Right forelimb (tissue), 1 donor: Measurements from ENCODE around the gene NOCT.
"Not testable (repeated sequence)": the region's sequence is repeated elsewhere in the genome, so short reads cannot be mapped to it uniquely, and the experiment has no call there.

Experiments used
- DNase-seq: peaks from one replicate; pipeline ENCODE4 v3.0.0-alpha.2; 2018

NOCT gene

DNA sequence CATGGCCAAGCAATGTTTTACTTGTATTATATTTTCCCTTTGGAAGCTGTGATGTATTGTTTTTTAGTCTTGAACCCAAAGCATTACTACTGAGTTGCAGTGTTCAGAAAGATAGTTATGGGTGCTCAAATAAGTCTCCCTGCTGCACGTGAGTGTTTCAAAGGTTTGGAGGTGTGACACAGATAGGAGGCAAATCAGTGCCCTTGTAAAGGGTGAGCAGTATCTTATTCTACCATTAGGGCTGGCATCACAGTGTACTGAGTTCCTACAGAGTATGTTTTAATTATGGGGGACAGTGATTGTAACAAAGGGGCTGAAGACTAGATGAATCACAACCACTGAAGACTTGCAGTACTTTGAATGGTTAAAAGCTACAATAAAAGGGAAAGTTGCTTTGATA lies 38.3 kb downstream of the NOCT start:
- DNase-seq = no peak

DNA sequence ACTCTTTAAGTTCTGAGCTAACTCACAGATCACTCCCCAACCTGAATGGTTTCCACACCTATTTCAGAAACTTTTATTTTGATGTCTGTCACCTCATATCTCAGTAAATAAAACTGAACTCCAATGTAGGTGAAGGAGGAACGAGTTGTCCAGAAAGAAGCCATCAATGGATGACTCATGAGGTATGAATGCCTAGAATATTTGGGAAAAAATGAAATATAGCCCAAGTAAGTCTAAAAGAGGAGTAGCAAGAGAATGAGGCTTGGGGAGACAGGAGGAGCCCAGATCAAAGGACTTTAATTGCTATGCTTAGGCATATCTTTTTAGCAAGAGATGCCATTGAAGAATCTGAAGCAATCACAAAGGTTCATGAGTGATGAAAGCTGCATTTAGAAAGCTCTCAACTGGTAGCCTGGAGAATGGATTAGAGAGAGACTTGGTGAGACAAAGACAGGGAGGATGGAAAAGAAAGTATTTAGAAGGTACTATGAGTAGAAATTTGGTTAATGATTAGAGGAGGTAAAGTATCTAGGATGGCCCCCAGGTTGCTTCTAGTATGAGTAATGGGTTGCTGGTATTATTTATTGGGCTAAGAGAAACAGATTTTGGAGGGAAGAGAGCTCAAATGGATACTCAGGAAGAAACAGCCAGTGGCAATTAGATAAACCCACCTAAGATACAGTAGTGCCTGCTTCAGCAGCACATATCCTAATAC lies 39.4 kb downstream of the NOCT start:
- no peak for DNase-seq

DNA sequence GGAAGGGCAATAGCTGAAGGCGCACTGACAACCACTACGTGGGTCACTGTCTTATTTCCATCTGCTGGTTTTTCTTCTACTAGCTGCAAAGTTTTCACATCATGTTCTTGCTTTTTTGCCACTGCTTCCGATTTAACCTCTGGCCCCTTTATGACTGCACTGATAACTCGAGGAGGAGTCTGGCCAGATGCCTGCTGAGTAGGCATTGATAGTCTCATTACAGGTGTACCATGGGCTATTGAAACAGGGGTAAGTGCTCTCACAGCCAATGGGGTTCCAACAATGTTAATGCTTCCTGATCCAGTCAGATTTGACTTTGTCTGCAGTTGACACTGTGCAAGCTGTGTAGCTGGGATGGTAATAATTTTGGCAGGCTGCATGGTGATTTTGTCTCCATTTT lies 43.4 kb downstream of the NOCT start:
- not testable (repeated sequence) for DNase-seq

DNA sequence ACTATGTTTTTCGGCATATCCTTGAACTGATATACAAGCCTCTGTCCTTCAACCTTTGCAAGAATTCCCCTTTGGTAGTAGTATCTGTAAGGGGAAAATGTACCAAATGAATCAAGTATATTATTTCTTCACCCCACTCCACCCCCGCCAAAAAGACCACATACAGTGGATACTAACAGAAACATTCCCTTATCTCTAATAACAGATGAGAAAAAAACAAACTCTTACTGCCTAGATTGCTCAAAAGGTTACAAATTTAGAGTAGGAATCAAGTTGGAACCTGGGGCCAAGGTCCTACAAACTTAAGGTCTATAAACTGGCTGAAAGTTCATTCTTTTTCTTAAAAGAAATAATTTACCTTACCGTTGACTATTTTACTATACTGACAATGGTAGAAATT lies 45.0 kb downstream of the NOCT start:
- DNase-seq = no peak

DNA sequence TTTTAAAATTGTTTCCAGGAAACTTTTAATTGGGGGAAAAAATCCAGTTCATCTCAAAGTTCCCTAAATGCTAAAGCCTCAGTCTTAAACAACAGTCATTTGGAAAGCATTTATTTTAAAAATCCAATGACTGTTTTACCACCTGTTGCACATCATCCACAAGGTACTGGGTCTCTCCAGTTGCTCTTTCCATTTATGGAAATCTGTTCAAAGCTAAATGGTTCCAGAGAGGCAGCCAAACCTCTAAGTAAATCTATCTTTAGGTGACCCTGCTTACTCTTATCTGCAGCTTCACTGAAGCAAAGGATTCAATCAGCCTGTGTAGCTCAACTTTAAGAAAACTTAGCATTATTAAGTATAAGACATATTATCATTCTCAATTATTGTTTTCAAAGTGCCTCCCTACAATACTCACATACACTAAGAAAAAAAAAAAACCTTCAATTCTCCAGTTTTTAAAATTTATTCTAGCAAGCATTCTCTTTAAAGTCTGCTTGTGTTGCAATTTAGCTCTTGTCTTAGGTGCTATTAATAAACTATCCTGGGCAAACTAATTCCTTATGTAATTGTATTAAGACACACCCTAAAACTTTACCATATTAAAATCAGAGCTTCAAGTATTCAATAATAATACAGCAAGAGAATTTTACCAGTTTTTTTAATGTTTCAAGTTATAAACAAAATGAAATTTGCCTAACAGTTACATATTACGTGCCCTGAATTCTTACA lies 60.6 kb downstream of the NOCT start:
- no peak for DNase-seq

DNA sequence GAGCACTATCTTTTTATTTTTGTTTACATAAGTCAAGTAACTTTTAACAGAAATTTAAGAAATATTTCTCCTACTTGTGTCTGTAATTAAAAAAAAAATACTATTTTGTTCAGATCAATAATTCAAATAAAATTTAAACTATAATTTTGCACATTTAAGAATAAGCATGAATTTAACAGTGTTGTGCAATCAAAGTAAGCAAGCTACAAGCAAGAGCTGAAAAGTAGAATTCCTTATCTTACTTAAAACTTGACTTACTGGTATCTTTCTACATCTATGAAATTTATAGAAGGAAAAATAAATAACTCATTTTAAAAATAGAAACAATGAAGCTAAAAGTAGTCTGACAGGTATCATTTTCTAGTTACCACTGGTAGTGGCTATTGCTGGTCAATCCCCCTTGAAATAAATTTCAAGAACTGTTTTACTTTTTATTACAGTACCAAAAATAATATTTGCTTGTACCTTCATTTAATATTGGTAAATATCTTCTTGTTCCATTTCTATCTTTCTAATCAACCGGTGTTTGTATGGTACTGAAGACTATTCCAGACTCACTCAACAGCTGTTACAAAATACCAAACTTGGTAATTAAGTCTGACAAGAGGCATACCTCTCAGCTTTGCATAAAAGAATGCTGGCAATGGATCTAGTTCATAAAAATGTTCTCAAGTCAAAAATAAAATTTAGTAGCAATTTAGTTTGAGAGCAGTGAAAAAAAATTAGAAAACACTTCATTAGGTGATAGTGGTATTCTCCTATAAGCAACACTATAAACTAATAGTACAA lies 62.2 kb downstream of the NOCT start:
- no peak for DNase-seq

DNA sequence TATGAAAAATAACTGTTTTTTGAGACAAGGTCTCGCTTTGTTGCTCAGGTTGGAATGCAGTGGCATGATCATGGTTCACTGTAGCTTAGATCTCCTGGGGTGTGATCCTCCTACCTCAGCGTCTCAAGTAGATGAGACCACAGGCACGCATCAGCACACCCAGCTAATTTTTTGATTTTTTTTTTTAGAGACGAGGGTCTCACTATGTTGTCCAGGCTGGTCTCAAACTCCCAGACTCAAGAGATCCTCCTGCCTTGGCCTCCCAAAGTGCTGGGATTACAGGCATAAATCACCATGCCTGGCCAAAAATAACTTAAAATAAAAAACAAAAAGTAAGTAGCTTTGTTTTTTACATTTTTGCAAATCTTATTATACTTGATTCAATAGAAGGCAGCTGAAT lies 63.3 kb downstream of the NOCT start:
- no peak for DNase-seq

DNA sequence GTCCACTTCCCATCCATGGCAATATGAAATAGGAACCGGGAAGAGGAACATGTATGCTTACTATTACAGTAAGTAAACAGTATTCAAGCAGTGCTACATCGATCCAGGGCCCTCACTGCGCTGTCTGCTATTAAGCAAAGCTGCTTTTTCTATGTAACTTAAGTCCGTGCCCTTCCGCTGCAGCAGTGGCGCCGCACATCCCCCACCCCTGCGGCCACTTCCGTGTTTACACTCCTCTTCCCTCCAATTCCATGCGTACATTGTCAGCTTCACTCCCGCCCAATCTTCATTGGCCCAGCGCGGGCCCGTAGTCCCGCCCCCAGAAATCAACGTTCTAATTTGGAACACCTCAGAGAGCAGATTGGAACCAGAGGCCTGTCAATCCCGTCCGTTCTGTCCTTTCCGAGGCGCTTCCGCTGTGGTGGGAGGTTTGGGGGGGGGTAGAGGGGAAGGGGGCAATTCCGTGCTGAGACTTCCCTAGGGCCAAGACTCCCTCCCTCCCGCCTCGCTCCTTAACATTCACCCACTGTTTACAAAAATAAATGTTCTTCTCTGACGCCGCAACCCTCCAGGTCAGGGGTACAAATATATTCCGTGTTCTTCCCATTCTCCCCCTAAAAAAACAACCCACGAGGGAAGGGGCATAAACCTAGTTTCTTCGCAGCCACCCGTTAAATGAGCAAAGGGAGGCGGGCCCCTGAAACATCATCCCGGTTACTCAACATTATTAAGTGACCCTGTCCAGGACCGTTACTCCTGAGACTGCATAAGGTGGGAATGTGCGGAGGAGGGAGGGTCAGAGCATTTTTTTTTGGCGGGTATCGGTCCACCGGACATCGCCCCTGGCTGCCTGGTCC lies 67.4 kb downstream of the NOCT start:
- DNase-seq = peak; percentile 95

DNA sequence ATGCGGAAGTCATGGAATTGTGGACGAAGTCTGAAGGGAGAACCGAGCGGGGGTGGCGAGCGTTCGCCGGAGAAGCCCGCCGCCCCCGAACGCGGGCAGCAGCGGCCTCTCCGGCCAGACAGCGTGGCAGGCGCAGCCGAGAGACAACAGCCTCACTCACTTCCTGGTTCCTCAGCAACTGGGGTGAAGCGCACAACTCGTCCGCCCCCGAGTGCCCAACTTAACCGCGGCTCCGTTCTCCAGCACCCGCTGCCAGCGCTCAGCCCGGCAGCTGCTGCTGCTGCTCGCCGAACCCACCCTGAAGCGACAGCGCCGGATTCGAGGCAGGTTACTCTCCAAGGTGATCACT lies 68.0 kb downstream of the NOCT start:
- DNase-seq = no peak

DNA sequence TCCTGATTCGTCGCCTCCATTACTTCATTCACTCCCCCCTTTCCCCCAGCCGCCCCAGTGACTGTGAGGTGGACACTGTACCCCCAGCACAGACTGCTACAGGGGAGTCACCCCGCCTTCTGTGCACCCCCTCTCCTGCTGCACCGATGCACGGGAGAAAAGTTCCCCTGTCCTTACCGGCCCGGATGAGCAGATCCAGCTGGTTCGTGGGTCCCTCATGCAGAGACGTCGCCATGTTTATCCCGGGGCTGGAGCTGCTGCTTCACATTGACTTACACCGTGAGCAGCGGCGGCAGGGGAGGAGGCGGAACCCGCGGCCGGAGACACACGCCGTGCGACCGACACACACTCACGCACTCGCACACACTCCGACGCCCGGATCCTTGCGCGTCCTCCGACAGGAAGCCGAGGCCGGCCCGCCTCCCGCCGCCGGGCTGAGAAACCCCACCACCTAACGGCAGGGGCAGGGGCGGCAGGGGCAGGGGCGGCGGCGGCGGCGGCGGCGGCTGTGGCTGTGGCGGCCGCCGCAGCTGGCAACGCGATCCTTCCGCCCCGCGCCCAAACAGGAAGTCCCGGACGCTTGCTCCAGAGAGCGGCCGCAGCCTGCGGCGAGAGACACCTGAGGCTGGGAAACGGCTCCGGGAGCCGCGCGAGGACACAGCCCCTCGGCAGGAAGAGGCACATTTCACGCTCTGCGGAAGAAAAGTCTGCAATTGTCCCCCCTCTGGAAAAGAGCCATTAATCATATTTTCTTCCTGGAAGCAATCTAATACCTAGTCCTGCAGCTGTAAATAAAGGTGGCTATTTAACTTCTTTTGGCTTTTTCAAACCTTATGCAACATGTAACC lies 68.6 kb downstream of the NOCT start:
- DNase-seq = peak; percentile 93

DNA sequence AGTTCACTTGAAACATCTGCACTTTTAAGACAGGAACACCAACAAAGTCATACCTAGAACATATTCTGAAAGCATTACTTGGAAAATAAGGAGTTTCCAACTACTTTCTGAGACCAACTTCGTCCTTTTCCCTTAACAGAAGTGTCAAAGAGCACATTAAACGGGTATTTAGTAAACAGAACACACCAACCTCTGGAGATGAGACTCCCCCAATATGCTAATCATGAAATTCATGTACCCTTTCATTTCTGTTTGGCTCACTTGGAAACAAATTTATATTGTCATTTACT lies 69.2 kb downstream of the NOCT start:
- DNase-seq = no peak

DNA sequence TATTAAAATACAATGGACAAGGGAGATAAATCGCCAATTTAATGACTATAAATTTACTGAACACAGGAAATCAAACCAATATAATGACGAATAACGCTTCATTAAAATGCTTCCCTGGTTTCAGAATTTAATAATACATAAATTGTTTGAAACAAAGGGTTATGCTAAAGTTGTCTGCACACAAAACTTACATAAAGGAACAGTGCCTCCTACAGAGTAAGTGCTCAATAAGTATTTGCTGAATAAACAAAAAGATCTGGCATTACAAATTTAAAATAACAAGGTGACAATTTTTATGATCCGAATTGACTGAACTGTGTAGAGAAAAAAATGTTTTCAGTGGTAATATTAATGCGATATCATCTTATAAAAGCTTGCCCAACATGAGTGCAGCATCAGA lies 69.6 kb downstream of the NOCT start:
- no peak for DNase-seq

DNA sequence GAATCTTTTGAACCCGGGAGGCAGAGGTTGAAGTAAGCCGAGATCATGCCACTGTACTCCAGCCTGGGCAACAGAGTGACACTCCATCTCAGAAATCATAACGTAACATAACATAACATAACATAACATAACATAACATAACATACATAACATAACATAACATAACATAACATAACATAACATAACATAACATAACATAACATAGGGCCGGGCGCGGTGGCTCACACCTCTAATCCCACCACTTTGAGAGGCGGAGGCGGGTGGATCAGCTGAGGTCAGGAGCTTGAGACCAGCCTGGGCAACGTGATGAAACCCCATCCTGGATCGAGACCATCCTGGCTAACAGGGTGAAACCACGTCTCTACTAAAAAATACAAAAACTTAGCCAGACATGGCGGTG lies 76.7 kb downstream of the NOCT start:
- no peak for DNase-seq
